GM12891 (cell line): ENCODE results near the gene RNF11.
"Not testable (repeated sequence)": the region's sequence is repeated elsewhere in the genome, so short reads cannot be mapped to it uniquely, and the experiment has no call there.

Experiments used
- DNase-seq: peaks from one replicate; pipeline ENCODE4 v3.0.0; 2011; ENCODE audit warnings: low spot score; ENCODE audit not compliant: insufficient read length
- FAIRE-seq: peaks from 2 replicates; lab custom pipeline; 2011; peaks lifted over from hg19 to GRCh38; lab: Jason Lieb, UNC
- PAX5 ChIP-seq: IDR thresholded peaks from 2 replicates; pipeline ENCODE4 v1.6.1; 2011; ENCODE audit warnings: low read length, moderate library complexity, mild to moderate bottlenecking; ENCODE audit not compliant: insufficient read depth, severe bottlenecking
- POLR2A ChIP-seq: IDR thresholded peaks from 2 replicates; pipeline ENCODE4 v1.6.1; 2011; ENCODE audit warnings: low read depth, low read length, control low read depth
- POLR2AphosphoS5 ChIP-seq: IDR thresholded peaks from 2 replicates; pipeline ENCODE4 v1.6.1; 2011; ENCODE audit warnings: low read depth, low read length, control low read depth
- POU2F2 ChIP-seq: IDR thresholded peaks from 2 replicates; pipeline ENCODE4 v1.6.1; 2011; ENCODE audit warnings: low read depth, mild to moderate bottlenecking, control low read depth, low read length, moderate library complexity
- SPI1 ChIP-seq: IDR thresholded peaks from 2 replicates; pipeline ENCODE4 v1.6.1; 2011; ENCODE audit warnings: low read depth, low read length, control low read depth
- TAF1 ChIP-seq: IDR thresholded peaks from 2 replicates; pipeline ENCODE4 v1.6.1; 2011; ENCODE audit warnings: low read depth, low read length, control low read depth

Gene RNF11

DNA sequence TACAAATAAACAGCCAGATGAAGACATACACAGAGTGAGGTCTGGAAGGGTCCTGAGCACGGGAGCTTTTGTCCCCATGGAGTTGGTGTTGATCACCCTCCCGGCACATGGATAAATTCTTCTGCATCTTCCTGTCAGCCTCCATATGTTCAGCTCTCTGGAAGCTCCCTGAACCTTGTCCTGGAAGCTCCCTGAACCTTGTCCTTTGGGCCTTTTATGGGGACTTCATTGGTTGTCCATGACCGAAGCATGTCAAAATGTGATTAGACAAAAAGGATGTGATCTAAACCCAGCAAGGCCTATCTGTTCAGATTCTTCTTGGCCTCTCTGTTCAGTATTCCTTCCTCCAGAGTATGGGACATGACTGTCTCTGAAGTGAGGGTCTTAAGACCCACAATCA is 25.4 kb upstream of the RNF11 start:
- FAIRE-seq, result no peak
- TF ChIP-seq POLR2AphosphoS5 (no peak), SPI1 (no peak), POU2F2 (no peak), POLR2A (no peak), PAX5 (no peak), TAF1 (no peak)
- no peak for DNase-seq

DNA sequence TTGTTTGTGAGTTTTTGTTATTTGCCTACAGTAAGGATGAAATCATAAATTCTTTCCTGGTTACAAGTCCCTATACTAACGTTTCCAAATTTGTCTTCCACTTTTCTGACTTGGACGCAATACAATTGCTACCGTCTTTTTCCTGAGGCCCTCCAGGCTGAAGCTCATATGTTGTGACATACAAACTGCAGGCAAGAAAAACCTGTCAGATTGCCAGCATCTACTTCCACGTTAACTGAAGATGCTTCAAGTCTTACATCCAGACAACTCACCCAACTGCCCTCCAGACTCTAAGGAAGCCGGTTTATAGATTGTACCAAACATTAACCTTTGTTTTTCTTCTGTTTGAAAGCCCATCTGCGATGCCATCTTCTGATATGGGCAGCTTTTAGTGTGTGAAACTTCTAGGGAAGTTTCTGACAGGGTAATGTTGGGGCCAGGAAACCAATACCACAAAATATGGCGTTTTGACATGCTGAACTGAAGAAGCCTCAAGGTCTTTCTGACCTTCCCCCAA is 21.4 kb upstream of the RNF11 start:
- DNase-seq (no peak), FAIRE-seq (no peak)
- no peak for TF ChIP-seq PAX5
- TF ChIP-seq POLR2A, result no peak
- TF ChIP-seq POU2F2, result no peak
- no peak for TF ChIP-seq POLR2AphosphoS5
- no peak for TF ChIP-seq TAF1
- TF ChIP-seq SPI1, result no peak

- TF ChIP-seq SPI1 (no peak), POLR2AphosphoS5 (no peak), POU2F2 (no peak), TAF1 (no peak), POLR2A (no peak), PAX5 (no peak)
- FAIRE-seq (no peak), DNase-seq (no peak)
Measured at GRCh38 chr1:51215169-51215568, 20.9 kb upstream of the RNF11 start.

GRCh38 chr1:51216631-51217030 is 19.4 kb upstream of the RNF11 start:
- DNase-seq (no peak), FAIRE-seq (no peak)
- TF ChIP-seq TAF1 (no peak), PAX5 (no peak), POLR2AphosphoS5 (no peak), POU2F2 (no peak), SPI1 (no peak), POLR2A (no peak)

DNA sequence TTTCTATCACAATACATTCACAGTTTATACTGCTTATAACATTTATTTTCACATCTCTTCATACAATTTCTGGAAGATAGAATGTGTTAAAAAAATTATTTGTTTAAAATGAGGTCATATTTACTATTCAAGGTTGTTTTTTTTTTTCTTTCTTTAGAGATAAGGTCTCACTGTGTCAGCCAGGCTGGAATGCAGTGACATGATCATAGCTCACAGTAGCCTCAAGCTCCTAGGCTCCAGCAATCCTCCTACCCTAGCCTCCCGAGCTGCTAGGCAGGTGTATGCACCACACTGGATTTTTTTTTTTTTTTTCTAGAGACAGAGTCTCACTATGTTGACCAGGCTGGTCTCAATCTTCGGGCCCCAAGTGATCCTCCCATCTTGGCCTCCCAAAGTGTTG is 19.0 kb upstream of the RNF11 start:
- TF ChIP-seq POLR2AphosphoS5 (no peak), POU2F2 (no peak), TAF1 (no peak), POLR2A (no peak), PAX5 (no peak), SPI1 (no peak)
- FAIRE-seq, result no peak
- DNase-seq, result no peak

DNA sequence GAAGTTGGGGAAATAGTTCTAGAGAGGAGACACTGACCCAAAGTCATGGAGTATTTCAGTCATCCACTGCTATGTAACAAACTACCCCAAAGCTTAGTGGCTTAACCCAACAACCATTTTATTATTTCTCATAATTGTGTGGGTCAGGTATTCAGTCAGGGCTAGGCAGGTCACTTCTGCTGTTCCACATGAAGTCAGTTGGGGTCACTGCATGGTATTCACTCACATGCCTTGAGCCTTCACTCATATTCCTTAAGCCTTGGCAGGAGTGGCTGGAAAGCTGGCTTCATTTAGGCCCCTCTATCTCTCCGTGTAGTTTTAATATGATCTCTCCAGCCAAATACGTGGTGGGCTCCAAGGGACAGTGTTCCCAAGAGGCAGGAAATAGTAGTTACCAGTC is 17.5 kb upstream of the RNF11 start:
- no peak for DNase-seq
- TF ChIP-seq POLR2AphosphoS5, result no peak
- TF ChIP-seq TAF1, result no peak
- TF ChIP-seq POLR2A, result no peak
- TF ChIP-seq PAX5, result no peak
- no peak for TF ChIP-seq SPI1
- no peak for TF ChIP-seq POU2F2
- no peak for FAIRE-seq

DNA sequence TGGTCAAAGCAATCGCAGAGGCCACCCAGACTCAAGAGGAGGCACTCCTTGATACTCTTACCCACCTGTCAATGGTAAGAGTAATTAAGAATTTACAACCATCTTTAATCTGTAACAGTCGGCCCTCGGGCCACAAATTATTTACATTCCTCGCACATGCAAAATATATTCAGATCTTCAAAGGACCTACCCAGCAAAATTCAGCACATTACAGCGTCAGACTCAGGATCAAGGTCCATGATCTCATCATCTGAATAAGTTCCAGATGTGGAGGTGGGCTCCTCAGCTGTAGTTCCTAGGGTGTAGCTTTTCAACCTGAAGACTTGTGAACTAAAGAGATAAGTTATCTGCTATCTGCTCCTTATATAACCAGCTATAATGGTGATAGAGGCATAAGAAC is 17.1 kb upstream of the RNF11 start:
- FAIRE-seq, result no peak
- no peak for DNase-seq
- TF ChIP-seq POLR2AphosphoS5, result no peak
- TF ChIP-seq POU2F2, result no peak
- no peak for TF ChIP-seq POLR2A
- TF ChIP-seq TAF1, result no peak
- TF ChIP-seq SPI1, result no peak
- no peak for TF ChIP-seq PAX5

GRCh38 chr1:51221529-51221928 is 14.5 kb upstream of the RNF11 start:
- not testable (repeated sequence) for FAIRE-seq, DNase-seq

DNA sequence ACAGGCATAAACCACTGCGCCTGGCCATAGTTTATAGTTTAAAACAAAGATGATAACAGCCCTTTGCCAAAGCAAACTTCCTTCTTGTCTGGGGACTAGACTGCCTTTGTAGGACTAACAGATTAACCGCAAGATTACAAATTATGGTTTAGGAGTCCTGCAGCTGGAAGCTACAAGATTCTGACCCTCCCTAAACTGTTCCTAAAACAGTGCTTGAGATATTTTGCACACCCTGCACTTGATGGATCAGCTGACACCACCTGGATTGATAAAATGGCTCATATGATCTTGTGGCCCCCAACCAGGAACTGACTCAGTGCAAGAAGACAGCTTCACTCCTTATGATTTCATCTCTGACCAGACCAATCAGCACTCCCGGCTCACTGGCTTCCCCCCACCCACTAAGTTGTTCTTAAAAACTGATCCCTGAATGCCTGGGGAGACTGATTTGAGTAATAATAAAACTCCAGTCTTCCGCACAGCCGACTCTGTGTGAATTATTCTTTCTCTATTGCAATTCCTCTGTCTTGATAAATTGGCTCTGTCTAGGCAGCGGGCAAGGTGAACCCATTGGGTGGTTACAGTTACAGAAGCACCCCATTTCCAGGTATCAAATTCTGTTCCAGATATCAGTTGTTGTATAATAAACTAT is 13.8 kb upstream of the RNF11 start:
- no peak for DNase-seq
- peak; percentile 59 for FAIRE-seq
- no peak for TF ChIP-seq PAX5

- TF ChIP-seq SPI1, result no peak
- TF ChIP-seq POLR2AphosphoS5, result no peak
- TF ChIP-seq PAX5, result no peak
- no peak for TF ChIP-seq TAF1
- no peak for TF ChIP-seq POU2F2
- TF ChIP-seq POLR2A, result no peak
- DNase-seq, result no peak
- no peak for FAIRE-seq
Measured at GRCh38 chr1:51222809-51223208, 13.3 kb upstream of the RNF11 start.

DNA sequence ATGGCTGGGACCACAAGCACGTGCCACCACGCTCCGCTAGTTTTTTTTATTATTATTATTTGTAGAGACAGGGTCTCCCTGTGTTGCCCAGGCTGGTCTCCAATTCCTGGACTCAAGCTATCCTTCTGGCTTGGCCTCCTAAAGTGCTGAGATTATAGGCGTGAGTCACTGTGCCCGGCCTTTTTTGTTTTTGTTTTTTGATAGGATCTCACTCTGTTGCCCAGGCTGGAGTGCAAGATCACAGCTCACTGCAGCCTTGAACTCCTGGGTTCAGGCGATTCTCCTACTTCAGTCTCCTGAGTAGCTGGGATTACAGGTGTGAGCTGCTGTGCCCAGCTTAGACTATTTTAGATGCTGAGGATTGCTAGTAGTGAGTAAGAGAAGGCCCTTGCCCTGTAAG is 11.8 kb upstream of the RNF11 start:
- DNase-seq, result no peak
- FAIRE-seq, result no peak
- TF ChIP-seq SPI1, result no peak
- TF ChIP-seq POU2F2, result no peak
- no peak for TF ChIP-seq POLR2AphosphoS5
- no peak for TF ChIP-seq POLR2A
- no peak for TF ChIP-seq TAF1
- TF ChIP-seq PAX5, result no peak

GRCh38 chr1:51227231-51227960 is 8.7 kb upstream of the RNF11 start:
- not testable (repeated sequence) for DNase-seq, FAIRE-seq

GRCh38 chr1:51228471-51228870 is 7.6 kb upstream of the RNF11 start:
- not testable (repeated sequence) for FAIRE-seq, DNase-seq
